Immature natural killer cell (primary cell): ENCODE results near the gene MRAS. TPM values are rescaled to one million over a fixed set of nuclear protein-coding genes. Genes with fewer than 3 reads are reported as not detected.

Experiments used
- DNase-seq, 3 donors: peaks; one replicate each; pipeline ENCODE4 v3.0.0; 2022; ENCODE audit warnings: mixed read lengths in 1 of 3
- H3K27ac Mint-ChIP-seq, 6 donors: one replicate each; pipeline ENCODE4 v1.8.0; 2020; ENCODE audit warnings: mixed read lengths in 6 of 6, mild to moderate bottlenecking in 5 of 6, inconsistent platforms in 4 of 6, moderate library complexity in 3 of 6
- H3K27me3 Mint-ChIP-seq, 3 donors: one replicate each; pipeline ENCODE4 v1.8.0; 2020 to 2021; ENCODE audit warnings: low read depth in 3 of 3, mild to moderate bottlenecking in 3 of 3, mixed read lengths in 3 of 3, moderate library complexity in 3 of 3, inconsistent platforms in 1 of 3
- H3K36me3 Mint-ChIP-seq, 3 donors: one replicate each; pipeline ENCODE4 v1.8.0; 2020; ENCODE audit warnings: mixed read lengths in 3 of 3, inconsistent platforms in 2 of 3, mild to moderate bottlenecking in 2 of 3
- H3K4me1 Mint-ChIP-seq, 2 donors: one replicate each; pipeline ENCODE4 v1.8.0; 2020; ENCODE audit warnings: inconsistent platforms in 2 of 2, mild to moderate bottlenecking in 2 of 2, mixed read lengths in 2 of 2, moderate library complexity in 1 of 2
- H3K4me3 Mint-ChIP-seq, 5 donors: one replicate each; pipeline ENCODE4 v1.8.0; 2020; ENCODE audit warnings: mild to moderate bottlenecking in 5 of 5, mixed read lengths in 5 of 5, inconsistent platforms in 3 of 5, moderate library complexity in 3 of 5
- H3K9me3 Mint-ChIP-seq, 6 donors: one replicate each; pipeline ENCODE4 v1.8.0; 2020; ENCODE audit warnings: mild to moderate bottlenecking in 6 of 6, mixed read lengths in 6 of 6, inconsistent platforms in 4 of 6, moderate library complexity in 3 of 6
- polyA plus RNA-seq, 3 donors: library from polyadenylated mRNA; unstranded; fragments of 300-500 nt; fragmentation: Illumina TruSeq; gene quantifications; one replicate each; pipeline ENCODE4 v1.2.3, GENCODE V29; 2021

Gene MRAS
- polyA plus RNA-seq, 3 donors from 2014 or later = not detected

GRCh38 chr3:138351151-138351550 is 2.8 kb downstream of the MRAS start:
- no peak for DNase-seq
- Mint-ChIP-seq H3K9me3 (no peaks in the 10 kb centered on the region), H3K36me3 (no peaks in the 10 kb centered on the region), H3K27ac (no peak overlapping the region), H3K27me3 (peaks cover 3 to 10% (median 3%) of the 10 kb centered on the region in 3 donors), H3K4me3 (no peak overlapping the region), H3K4me1 (peaks cover 9 to 17% of the 10 kb centered on the region in 2 donors)

GRCh38 chr3:138351916-138352550 is 3.7 kb downstream of the MRAS start:
- H3K36me3 Mint-ChIP-seq = no peaks in the 10 kb centered on the region
- H3K4me1 Mint-ChIP-seq = peaks cover 8 to 16% of the 10 kb centered on the region in 2 donors
- DNase-seq = no peak
- H3K4me3 Mint-ChIP-seq = no peak overlapping the region
- H3K27me3 Mint-ChIP-seq = peaks cover 3 to 9% (median 3%) of the 10 kb centered on the region in 3 donors
- no peaks in the 10 kb centered on the region for H3K9me3 Mint-ChIP-seq
- H3K27ac Mint-ChIP-seq = no peak overlapping the region

- no peaks in the 10 kb centered on the region for H3K36me3 Mint-ChIP-seq
- H3K4me3 Mint-ChIP-seq = no peak overlapping the region
- no peak for DNase-seq
- H3K27me3 Mint-ChIP-seq = peaks cover 0 to 3% (median 0%) of the 10 kb centered on the region in 3 donors
- no peak overlapping the region for H3K27ac Mint-ChIP-seq
- no peaks in the 10 kb centered on the region for H3K9me3 Mint-ChIP-seq
- H3K4me1 Mint-ChIP-seq = peaks cover 0 to 5% of the 10 kb centered on the region in 2 donors
Measured at GRCh38 chr3:138354376-138354775, 6.0 kb downstream of the MRAS start.

- Mint-ChIP-seq H3K36me3 (no peaks in the 10 kb centered on the region), H3K9me3 (no peaks in the 10 kb centered on the region), H3K27ac (no peak overlapping the region), H3K27me3 (peaks cover 0 to 1% (median 0%) of the 10 kb centered on the region in 3 donors), H3K4me1 (peaks cover 0 to 4% of the 10 kb centered on the region in 2 donors), H3K4me3 (no peak overlapping the region)
- DNase-seq = no peak
Measured at GRCh38 chr3:138355071-138355470, 6.7 kb downstream of the MRAS start.

GRCh38 chr3:138356730-138357405 is 8.5 kb downstream of the MRAS start:
- H3K27ac Mint-ChIP-seq = no peak overlapping the region
- no peaks in the 10 kb centered on the region for H3K36me3 Mint-ChIP-seq
- no peak for DNase-seq
- no peaks in the 10 kb centered on the region for H3K27me3 Mint-ChIP-seq
- no peaks in the 10 kb centered on the region for H3K4me1 Mint-ChIP-seq
- H3K9me3 Mint-ChIP-seq = no peaks in the 10 kb centered on the region
- no peak overlapping the region for H3K4me3 Mint-ChIP-seq

GRCh38 chr3:138359148-138359918 is 11.0 kb downstream of the MRAS start:
- H3K4me1 Mint-ChIP-seq = no peaks in the 10 kb centered on the region
- no peak overlapping the region for H3K4me3 Mint-ChIP-seq
- no peaks in the 10 kb centered on the region for H3K9me3 Mint-ChIP-seq
- H3K27me3 Mint-ChIP-seq = peaks cover 0 to 10% (median 1%) of the 10 kb centered on the region in 3 donors
- DNase-seq = no peak
- no peaks in the 10 kb centered on the region for H3K36me3 Mint-ChIP-seq
- H3K27ac Mint-ChIP-seq = no peak overlapping the region

GRCh38 chr3:138359919-138360868 is 11.8 kb downstream of the MRAS start:
- H3K27ac Mint-ChIP-seq = no peak overlapping the region
- H3K27me3 Mint-ChIP-seq = peaks cover 0 to 10% (median 1%) of the 10 kb centered on the region in 3 donors
- DNase-seq = no peak
- H3K4me3 Mint-ChIP-seq = no peak overlapping the region
- H3K4me1 Mint-ChIP-seq = no peaks in the 10 kb centered on the region
- H3K9me3 Mint-ChIP-seq = no peaks in the 10 kb centered on the region
- no peaks in the 10 kb centered on the region for H3K36me3 Mint-ChIP-seq

- DNase-seq = no peak
- Mint-ChIP-seq H3K9me3 (no peaks in the 10 kb centered on the region), H3K4me1 (no peaks in the 10 kb centered on the region), H3K36me3 (no peaks in the 10 kb centered on the region), H3K4me3 (no peak overlapping the region), H3K27ac (no peak overlapping the region), H3K27me3 (peaks cover 0 to 10% (median 1%) of the 10 kb centered on the region in 3 donors)
Measured at GRCh38 chr3:138360869-138361525, 12.6 kb downstream of the MRAS start.

GRCh38 chr3:138361561-138361971 is 13.2 kb downstream of the MRAS start:
- Mint-ChIP-seq H3K4me1 (no peaks in the 10 kb centered on the region), H3K9me3 (no peaks in the 10 kb centered on the region), H3K27me3 (peaks cover 0 to 10% (median 1%) of the 10 kb centered on the region in 3 donors), H3K36me3 (no peaks in the 10 kb centered on the region), H3K4me3 (no peak overlapping the region), H3K27ac (no peak overlapping the region)
- DNase-seq = no peak

- H3K4me1 Mint-ChIP-seq = no peaks in the 10 kb centered on the region
- H3K27me3 Mint-ChIP-seq = peaks cover 1 to 10% (median 3%) of the 10 kb centered on the region in 3 donors
- H3K27ac Mint-ChIP-seq = no peak overlapping the region
- no peak overlapping the region for H3K4me3 Mint-ChIP-seq
- H3K9me3 Mint-ChIP-seq = no peaks in the 10 kb centered on the region
- H3K36me3 Mint-ChIP-seq = no peaks in the 10 kb centered on the region
- no peak for DNase-seq
Measured at GRCh38 chr3:138362538-138362937, 14.2 kb downstream of the MRAS start.

- no peak overlapping the region for H3K27ac Mint-ChIP-seq
- no peaks in the 10 kb centered on the region for H3K36me3 Mint-ChIP-seq
- no peaks in the 10 kb centered on the region for H3K4me1 Mint-ChIP-seq
- DNase-seq = no peak
- no peaks in the 10 kb centered on the region for H3K9me3 Mint-ChIP-seq
- H3K4me3 Mint-ChIP-seq = no peak overlapping the region
- H3K27me3 Mint-ChIP-seq = peaks cover 1 to 13% (median 3%) of the 10 kb centered on the region in 3 donors
Measured at GRCh38 chr3:138363322-138363721, 14.9 kb downstream of the MRAS start.

- no peaks in the 10 kb centered on the region for H3K9me3 Mint-ChIP-seq
- no peak overlapping the region for H3K27ac Mint-ChIP-seq
- H3K4me3 Mint-ChIP-seq = no peak overlapping the region
- no peak for DNase-seq
- no peaks in the 10 kb centered on the region for H3K4me1 Mint-ChIP-seq
- H3K36me3 Mint-ChIP-seq = no peaks in the 10 kb centered on the region
- peaks cover 1 to 13% (median 3%) of the 10 kb centered on the region in 3 donors for H3K27me3 Mint-ChIP-seq
Measured at GRCh38 chr3:138364356-138365252, 16.2 kb downstream of the MRAS start.
